ENCODE measurements around the gene IL17B. TPM values are rescaled to one million over a fixed set of nuclear protein-coding genes. Genes with fewer than 3 reads are reported as not detected.

IL17B gene
- total RNA-seq, 1 experiment from 2014 or later, result not detected

- Histone ChIP-seq H3K4me3 (ENCODE audit: low read depth, low read length) (no peak overlapping the region), H3K27me3 (replicated peaks; ENCODE audit: control insufficient read depth, insufficient read depth, low read length) (no peaks in the 10 kb centered on the region), H3K4me1 (peaks cover 13% of the 10 kb centered on the region), H3K9me3 (no peaks in the 10 kb centered on the region), H3K36me3 (ENCODE audit: control insufficient read depth, insufficient read depth, low read length) (no peaks in the 10 kb centered on the region)
- peaks cover 15% of the 10 kb centered on the region for H3K4me1 Mint-ChIP-seq (ENCODE audit: low read depth, unreplicated experiment)
- CTCF ChIA-PET, result interaction anchor here (1.5 kb wide), 1 partner anchor 25 kb away, joined by 5 read pairs; no protein-coding TSS in a partner anchor
- POLR2A ChIA-PET, result no interaction called here
- intact Hi-C loops (cut with micrococcal nuclease; ENCODE audit: unreplicated experiment), result no loop called here
- peaks cover 20% of the 10 kb centered on the region for H3K36me3 Mint-ChIP-seq (ENCODE audit: insufficient read depth, unreplicated experiment)
- H3K4me3 Mint-ChIP-seq (ENCODE audit: unreplicated experiment), result no peak overlapping the region
- H3K27me3 Mint-ChIP-seq (ENCODE audit: insufficient read depth, unreplicated experiment), result no peaks in the 10 kb centered on the region
- TF ChIP-seq, protein P1, sequence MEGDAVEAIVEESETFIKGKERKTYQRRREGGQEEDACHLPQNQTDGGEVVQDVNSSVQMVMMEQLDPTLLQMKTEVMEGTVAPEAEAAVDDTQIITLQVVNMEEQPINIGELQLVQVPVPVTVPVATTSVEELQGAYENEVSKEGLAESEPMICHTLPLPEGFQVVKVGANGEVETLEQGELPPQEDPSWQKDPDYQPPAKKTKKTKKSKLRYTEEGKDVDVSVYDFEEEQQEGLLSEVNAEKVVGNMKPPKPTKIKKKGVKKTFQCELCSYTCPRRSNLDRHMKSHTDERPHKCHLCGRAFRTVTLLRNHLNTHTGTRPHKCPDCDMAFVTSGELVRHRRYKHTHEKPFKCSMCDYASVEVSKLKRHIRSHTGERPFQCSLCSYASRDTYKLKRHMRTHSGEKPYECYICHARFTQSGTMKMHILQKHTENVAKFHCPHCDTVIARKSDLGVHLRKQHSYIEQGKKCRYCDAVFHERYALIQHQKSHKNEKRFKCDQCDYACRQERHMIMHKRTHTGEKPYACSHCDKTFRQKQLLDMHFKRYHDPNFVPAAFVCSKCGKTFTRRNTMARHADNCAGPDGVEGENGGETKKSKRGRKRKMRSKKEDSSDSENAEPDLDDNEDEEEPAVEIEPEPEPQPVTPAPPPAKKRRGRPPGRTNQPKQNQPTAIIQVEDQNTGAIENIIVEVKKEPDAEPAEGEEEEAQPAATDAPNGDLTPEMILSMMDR (IDR thresholded peaks at IDR 0.05; ENCODE audit: insufficient read depth in 1 of 2, low read depth in 1 of 2, low read length in 1 of 2, severe bottlenecking in 1 of 2, unreplicated experiment in 1 of 2), result no peak
- no TSS peak for BruUV-seq (replicated peaks)
- H3K9me3 Mint-ChIP-seq (ENCODE audit: unreplicated experiment), result peaks cover 10% of the 10 kb centered on the region
- H3K27ac Mint-ChIP-seq (ENCODE audit: unreplicated experiment), result no peak overlapping the region
- DNase-seq, result no peak
Measured at GRCh38 chr5:149341876-149342275, 37.2 kb downstream of the IL17B start.

GRCh38 chr5:149340920-149341319 is 38.2 kb downstream of the IL17B start:
- no peak for DNase-seq
- BruUV-seq (replicated peaks), result no TSS peak
- CTCF ChIA-PET, result interaction anchor here (1.5 kb wide), 1 partner anchor 26 kb away, joined by 5 read pairs; no protein-coding TSS in a partner anchor
- POLR2A ChIA-PET, result no interaction called here
- Mint-ChIP-seq H3K4me1 (ENCODE audit: low read depth, unreplicated experiment) (peaks cover 15% of the 10 kb centered on the region), H3K4me3 (ENCODE audit: unreplicated experiment) (no peak overlapping the region), H3K27me3 (ENCODE audit: insufficient read depth, unreplicated experiment) (no peaks in the 10 kb centered on the region), H3K36me3 (ENCODE audit: insufficient read depth, unreplicated experiment) (peaks cover 11% of the 10 kb centered on the region), H3K27ac (ENCODE audit: unreplicated experiment) (no peak overlapping the region), H3K9me3 (ENCODE audit: unreplicated experiment) (peaks cover 10% of the 10 kb centered on the region)
- H3K4me1 ChIP-seq, result peaks cover 19% of the 10 kb centered on the region
- H3K36me3 ChIP-seq (ENCODE audit: control insufficient read depth, insufficient read depth, low read length), result no peaks in the 10 kb centered on the region
- no peaks in the 10 kb centered on the region for H3K9me3 ChIP-seq
- intact Hi-C loops (cut with micrococcal nuclease; ENCODE audit: unreplicated experiment), result no loop called here
- no peak overlapping the region for H3K4me3 ChIP-seq (ENCODE audit: low read depth, low read length)
- no peaks in the 10 kb centered on the region for H3K27me3 ChIP-seq (replicated peaks; ENCODE audit: control insufficient read depth, insufficient read depth, low read length)
- TF ChIP-seq, protein P1 (IDR thresholded peaks at IDR 0.05; ENCODE audit: insufficient read depth in 1 of 2, low read depth in 1 of 2, low read length in 1 of 2, severe bottlenecking in 1 of 2, unreplicated experiment in 1 of 2), result no peak

- Histone ChIP-seq H3K36me3 (ENCODE audit: control insufficient read depth, insufficient read depth, low read length) (no peaks in the 10 kb centered on the region), H3K4me1 (peaks cover 19% of the 10 kb centered on the region; the same call in 1 of the 2 replicates), H3K9me3 (no peaks in the 10 kb centered on the region), H3K4me3 (ENCODE audit: low read depth, low read length) (no peak overlapping the region), H3K27me3 (replicated peaks; ENCODE audit: control insufficient read depth, insufficient read depth, low read length) (no peaks in the 10 kb centered on the region)
- Mint-ChIP-seq H3K27me3 (ENCODE audit: insufficient read depth, unreplicated experiment) (no peaks in the 10 kb centered on the region), H3K27ac (ENCODE audit: unreplicated experiment) (peak overlapping the region; percentile 12), H3K9me3 (ENCODE audit: unreplicated experiment) (peaks cover 10% of the 10 kb centered on the region), H3K4me3 (ENCODE audit: unreplicated experiment) (no peak overlapping the region), H3K36me3 (ENCODE audit: insufficient read depth, unreplicated experiment) (no peaks in the 10 kb centered on the region), H3K4me1 (ENCODE audit: low read depth, unreplicated experiment) (peaks cover 15% of the 10 kb centered on the region)
- TF ChIP-seq, protein P1 (IDR thresholded peaks at IDR 0.05; ENCODE audit: insufficient read depth in 1 of 2, low read depth in 1 of 2, low read length in 1 of 2, severe bottlenecking in 1 of 2, unreplicated experiment in 1 of 2), result no peak
- no TSS peak for BruUV-seq (replicated peaks)
- ChIA-PET POLR2A (no interaction called here), CTCF (no interaction called here)
- DNase-seq, result no peak
- intact Hi-C loops (cut with micrococcal nuclease; ENCODE audit: unreplicated experiment), result no loop called here
Measured at GRCh38 chr5:149338364-149338763, 40.7 kb downstream of the IL17B start.
